OCI-LY7 (cell line): ENCODE data around the gene HS2ST1. TPM values are rescaled to one million over a fixed set of nuclear protein-coding genes. Genes with fewer than 3 reads are reported as not detected.

ENCODE experiments used
- BruUV-seq: library from RNA; stranded (reverse); fragments of 400-500 nt; replicated peaks from 2 replicates; lab custom pipeline; 2021; lab: Mats Ljungman, UMichigan
- CTCF ChIA-PET: fragments of 300-600 bp; sonication (Branson Sonifier 250); formaldehyde crosslinking; loops from one replicate; lab custom pipeline; 2022; ENCODE audit warnings: antibody characterized with exemption; ENCODE audit not compliant: unreplicated experiment; lab: Charles Lee
- POLR2A ChIA-PET: fragments of 300-600 bp; sonication (Branson Sonifier 250); formaldehyde crosslinking; loops from one replicate; lab custom pipeline; 2022; ENCODE audit warnings: antibody characterized with exemption; lab: Charles Lee
- DNase-seq: peaks from one replicate; pipeline ENCODE4 v3.0.0-alpha.2; 2015; ENCODE audit warnings: low spot score
- H2AFZ ChIP-seq: fragments of 200-600 bp; sonication (generic), shearing (Covaris generic); 2 replicates; pipeline ENCODE4 v1.6.1; 2014; ENCODE audit warnings: mild to moderate bottlenecking, antibody characterized with exemption, low read length, moderate library complexity
- H3K27ac ChIP-seq: fragments of 200-600 bp; sonication (generic); 2 replicates; pipeline ENCODE4 v1.5.1; 2014; ENCODE audit warnings: mixed run types, low read depth, mild to moderate bottlenecking, moderate library complexity, low read length, inconsistent platforms; ENCODE audit not compliant: poor library complexity, severe bottlenecking
- H3K36me3 ChIP-seq: fragments of 200-600 bp; sonication (generic); 2 replicates; pipeline ENCODE4 v1.6.1; 2014; ENCODE audit warnings: mild to moderate bottlenecking, antibody characterized with exemption, low read length, moderate library complexity, mixed read lengths; ENCODE audit not compliant: insufficient read depth
- H3K4me1 ChIP-seq: fragments of 200-600 bp; sonication (generic); 2 replicates; pipeline ENCODE4 v1.5.1; 2014; ENCODE audit warnings: mild to moderate bottlenecking, low read length; ENCODE audit not compliant: insufficient read depth, poor library complexity, severe bottlenecking
- H3K4me2 ChIP-seq: fragments of 200-600 bp; sonication (generic); 2 replicates; pipeline ENCODE4 v1.6.1; 2014; ENCODE audit warnings: mild to moderate bottlenecking, low read length
- H3K4me3 ChIP-seq: fragments of 200-600 bp; sonication (generic); 2 replicates; pipeline ENCODE4 v1.5.1; 2014; ENCODE audit warnings: mild to moderate bottlenecking, low read depth, low read length; ENCODE audit not compliant: poor library complexity, severe bottlenecking
- H3K79me2 ChIP-seq: fragments of 200-600 bp; sonication (generic); 2 replicates; pipeline ENCODE4 v1.6.1; 2016; ENCODE audit warnings: low read depth, mild to moderate bottlenecking, low read length, moderate library complexity, mixed read lengths; ENCODE audit not compliant: insufficient read depth
- H3K9me2 ChIP-seq: fragments of 200-600 bp; sonication (generic); 2 replicates; pipeline ENCODE4 v1.6.1; 2016; ENCODE audit warnings: mild to moderate bottlenecking, low read length, mixed read lengths; ENCODE audit not compliant: insufficient read depth
- H3K9me3 ChIP-seq: fragments of 200-600 bp; sonication (generic); 2 replicates; pipeline ENCODE4 v1.6.1; 2014; ENCODE audit warnings: mild to moderate bottlenecking, mixed run types, low read length, mixed read lengths
- H4K20me1 ChIP-seq: fragments of 200-600 bp; sonication (generic); 2 replicates; pipeline ENCODE4 v1.6.1; 2014; ENCODE audit warnings: mild to moderate bottlenecking, antibody characterized with exemption, low read length, moderate library complexity, mixed read lengths; ENCODE audit not compliant: insufficient read depth
- EZH2phosphoT487 ChIP-seq: fragments of 200-600 bp; sonication (generic); IDR thresholded peaks from 2 replicates; pipeline ENCODE4 v1.6.1; 2018; ENCODE audit warnings: low read depth, borderline replicate concordance, mild to moderate bottlenecking, mixed run types, antibody characterized with exemption, low read length, moderate library complexity, mixed read lengths
- intact Hi-C: fragments of 100-400 bp; cut with micrococcal nuclease; formaldehyde crosslinking; loops from one replicate; pipeline ENCODE4 v1.10.0; 2022; ENCODE audit not compliant: unreplicated experiment
- total RNA-seq, 2 experiments: library from RNA; depleted of rRNA in 1 of 2; stranded (reverse); fragments of >200 nt in 1 of 2; shearing (Covaris generic) in 1 of 2; gene quantifications; 2 replicates each; pipeline ENCODE4 v1.2.3, GENCODE V29; 2014 to 2022
- TF ChIP-seq, protein P1 (sequence below): fragments of 200-600 bp; sonication (generic); conservative IDR thresholded peaks from 2 replicates; pipeline ENCODE4 v1.5.1; 2014; ENCODE audit warnings: mild to moderate bottlenecking, antibody characterized with exemption, low read length, moderate library complexity, mixed read lengths

The HS2ST1 gene
- total RNA-seq, 2 experiments from 2014 or later = 20.9 to 63.7 TPM

- POLR2A ChIA-PET = no interaction called here
- H3K9me3 ChIP-seq = no peaks in the 10 kb centered on the region
- peak overlapping the region; percentile 64 for H3K4me3 ChIP-seq
- DNase-seq = peak; percentile 83
- peak overlapping the region; percentile 86 for H3K4me2 ChIP-seq
- H3K4me1 ChIP-seq = peaks cover 5% of the 10 kb centered on the region
- no peaks in the 10 kb centered on the region for H3K79me2 ChIP-seq
- no peaks in the 10 kb centered on the region for H4K20me1 ChIP-seq
- no peak overlapping the region for H3K27ac ChIP-seq
- peak overlapping the region; percentile 93 for H2AFZ ChIP-seq
- CTCF ChIA-PET = no interaction called here
- H3K9me2 ChIP-seq = no peaks in the 10 kb centered on the region
- no peaks in the 10 kb centered on the region for H3K36me3 ChIP-seq
- TF ChIP-seq, protein P1, sequence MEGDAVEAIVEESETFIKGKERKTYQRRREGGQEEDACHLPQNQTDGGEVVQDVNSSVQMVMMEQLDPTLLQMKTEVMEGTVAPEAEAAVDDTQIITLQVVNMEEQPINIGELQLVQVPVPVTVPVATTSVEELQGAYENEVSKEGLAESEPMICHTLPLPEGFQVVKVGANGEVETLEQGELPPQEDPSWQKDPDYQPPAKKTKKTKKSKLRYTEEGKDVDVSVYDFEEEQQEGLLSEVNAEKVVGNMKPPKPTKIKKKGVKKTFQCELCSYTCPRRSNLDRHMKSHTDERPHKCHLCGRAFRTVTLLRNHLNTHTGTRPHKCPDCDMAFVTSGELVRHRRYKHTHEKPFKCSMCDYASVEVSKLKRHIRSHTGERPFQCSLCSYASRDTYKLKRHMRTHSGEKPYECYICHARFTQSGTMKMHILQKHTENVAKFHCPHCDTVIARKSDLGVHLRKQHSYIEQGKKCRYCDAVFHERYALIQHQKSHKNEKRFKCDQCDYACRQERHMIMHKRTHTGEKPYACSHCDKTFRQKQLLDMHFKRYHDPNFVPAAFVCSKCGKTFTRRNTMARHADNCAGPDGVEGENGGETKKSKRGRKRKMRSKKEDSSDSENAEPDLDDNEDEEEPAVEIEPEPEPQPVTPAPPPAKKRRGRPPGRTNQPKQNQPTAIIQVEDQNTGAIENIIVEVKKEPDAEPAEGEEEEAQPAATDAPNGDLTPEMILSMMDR = peak; percentile 93
- TF ChIP-seq EZH2phosphoT487 = no peak
- intact Hi-C loops = loop anchor here (2.0 to 5.0 kb wide), 2 partner anchors 160 to 821 kb away; no protein-coding TSS in a partner anchor
- no TSS peak for BruUV-seq
Measured at GRCh38 chr1:87131809-87132283, 217.4 kb downstream of the HS2ST1 start.

GRCh38 chr1:87132284-87132870 lies 217.9 kb downstream of the HS2ST1 start:
- Histone ChIP-seq H3K4me3 (peak overlapping the region; percentile 64), H3K79me2 (no peaks in the 10 kb centered on the region), H3K9me2 (no peaks in the 10 kb centered on the region), H3K4me2 (peak overlapping the region; percentile 86), H3K4me1 (peaks cover 5% of the 10 kb centered on the region), H3K36me3 (no peaks in the 10 kb centered on the region), H3K9me3 (no peaks in the 10 kb centered on the region), H2AFZ (peak overlapping the region; percentile 93), H4K20me1 (no peaks in the 10 kb centered on the region), H3K27ac (no peak overlapping the region)
- TF ChIP-seq EZH2phosphoT487 = no peak
- TF ChIP-seq, protein P1 = no peak
- ChIA-PET POLR2A (no interaction called here), CTCF (no interaction called here)
- DNase-seq = no peak
- intact Hi-C loops = loop anchor here (5.0 kb wide), 1 partner anchor 160 kb away; no protein-coding TSS in a partner anchor
- BruUV-seq = no TSS peak

- POLR2A ChIA-PET = no interaction called here
- no peaks in the 10 kb centered on the region for H3K79me2 ChIP-seq
- no peak overlapping the region for H3K4me3 ChIP-seq
- BruUV-seq = no TSS peak
- H3K36me3 ChIP-seq = no peaks in the 10 kb centered on the region
- H4K20me1 ChIP-seq = no peaks in the 10 kb centered on the region
- no peaks in the 10 kb centered on the region for H3K9me3 ChIP-seq
- intact Hi-C loops = loop anchor here (5.0 kb wide), 1 partner anchor 158 kb away; no protein-coding TSS in a partner anchor
- no peak for DNase-seq
- no peak overlapping the region for H2AFZ ChIP-seq
- CTCF ChIA-PET = interaction anchor here (1.1 kb wide), 1 partner anchor 8 kb away, joined by 3 read pairs; no protein-coding TSS in a partner anchor
- H3K4me2 ChIP-seq = no peak overlapping the region
- H3K4me1 ChIP-seq = peaks cover 5% of the 10 kb centered on the region
- H3K27ac ChIP-seq = no peak overlapping the region
- no peaks in the 10 kb centered on the region for H3K9me2 ChIP-seq
- no peak for TF ChIP-seq EZH2phosphoT487
- TF ChIP-seq, protein P1 = no peak
Measured at GRCh38 chr1:87134061-87134460, 219.6 kb downstream of the HS2ST1 start.
